Epithelial cell of esophagus (primary cell): ENCODE data around the gene GORASP2.

Experiments used
- DNase-seq: peaks from one replicate; pipeline ENCODE4 v3.0.0; 2010; ENCODE audit warnings: low read depth
- H3K4me3 ChIP-seq: 2 replicates; pipeline ENCODE4 v1.5.1; 2011; ENCODE audit warnings: mild to moderate bottlenecking, low read length, control low read depth
- TF ChIP-seq, protein P1 (sequence below): IDR thresholded peaks from 2 replicates; pipeline ENCODE4 v1.5.1; 2011; ENCODE audit warnings: low read depth, mild to moderate bottlenecking, low read length, control low read depth, inconsistent platforms; ENCODE audit not compliant: insufficient read depth; ENCODE audit errors: missing control alignments

The GORASP2 gene

DNA sequence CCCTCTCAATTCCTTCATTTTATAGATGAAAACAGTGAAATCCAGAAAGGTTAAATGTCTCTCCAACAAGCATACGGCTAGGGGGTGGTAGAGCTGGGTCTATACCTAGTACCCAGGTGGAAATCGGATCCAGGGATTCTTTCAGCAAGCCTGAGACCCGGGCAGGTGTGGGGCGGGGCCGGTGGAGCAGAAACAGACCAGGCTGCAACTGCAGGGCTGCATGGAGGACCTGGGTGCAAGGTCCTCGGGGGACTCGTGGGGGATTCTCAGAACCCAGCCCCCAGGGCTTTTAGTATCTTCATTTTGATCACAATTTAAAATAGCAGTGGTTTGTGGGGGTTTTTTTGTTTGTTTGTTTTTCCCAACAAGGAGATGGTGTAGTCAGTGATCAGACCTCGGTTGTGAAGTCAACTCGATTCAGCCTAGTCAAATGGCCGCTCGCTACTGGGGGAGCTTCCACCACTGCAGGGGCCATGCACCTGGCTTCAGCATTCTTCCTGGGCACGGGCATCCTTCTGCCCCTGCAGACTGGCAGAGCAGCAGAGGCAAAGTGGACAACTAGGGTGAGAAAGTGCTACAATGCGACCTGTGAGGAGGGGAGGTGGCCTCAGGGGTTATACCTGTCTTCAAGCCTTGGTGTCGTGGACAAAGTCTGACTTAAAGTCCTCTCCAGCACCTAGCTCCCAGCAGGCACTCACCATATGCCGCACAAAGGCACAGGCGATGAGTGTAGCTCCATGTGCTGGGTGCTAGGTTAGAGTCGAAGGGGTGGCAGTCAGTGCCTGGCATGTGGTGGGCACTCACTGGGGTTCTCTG is 46.3 kb downstream of the GORASP2 start:
- DNase-seq = no peak
- H3K4me3 ChIP-seq = no peak overlapping the region
- TF ChIP-seq, protein P1, sequence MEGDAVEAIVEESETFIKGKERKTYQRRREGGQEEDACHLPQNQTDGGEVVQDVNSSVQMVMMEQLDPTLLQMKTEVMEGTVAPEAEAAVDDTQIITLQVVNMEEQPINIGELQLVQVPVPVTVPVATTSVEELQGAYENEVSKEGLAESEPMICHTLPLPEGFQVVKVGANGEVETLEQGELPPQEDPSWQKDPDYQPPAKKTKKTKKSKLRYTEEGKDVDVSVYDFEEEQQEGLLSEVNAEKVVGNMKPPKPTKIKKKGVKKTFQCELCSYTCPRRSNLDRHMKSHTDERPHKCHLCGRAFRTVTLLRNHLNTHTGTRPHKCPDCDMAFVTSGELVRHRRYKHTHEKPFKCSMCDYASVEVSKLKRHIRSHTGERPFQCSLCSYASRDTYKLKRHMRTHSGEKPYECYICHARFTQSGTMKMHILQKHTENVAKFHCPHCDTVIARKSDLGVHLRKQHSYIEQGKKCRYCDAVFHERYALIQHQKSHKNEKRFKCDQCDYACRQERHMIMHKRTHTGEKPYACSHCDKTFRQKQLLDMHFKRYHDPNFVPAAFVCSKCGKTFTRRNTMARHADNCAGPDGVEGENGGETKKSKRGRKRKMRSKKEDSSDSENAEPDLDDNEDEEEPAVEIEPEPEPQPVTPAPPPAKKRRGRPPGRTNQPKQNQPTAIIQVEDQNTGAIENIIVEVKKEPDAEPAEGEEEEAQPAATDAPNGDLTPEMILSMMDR = no peak

- no peak for DNase-seq
- no peak overlapping the region for H3K4me3 ChIP-seq
- TF ChIP-seq, protein P1 = no peak
These were observed 46.9 kb downstream of the GORASP2 start for GRCh38 chr2:170975943-170976270.

DNA sequence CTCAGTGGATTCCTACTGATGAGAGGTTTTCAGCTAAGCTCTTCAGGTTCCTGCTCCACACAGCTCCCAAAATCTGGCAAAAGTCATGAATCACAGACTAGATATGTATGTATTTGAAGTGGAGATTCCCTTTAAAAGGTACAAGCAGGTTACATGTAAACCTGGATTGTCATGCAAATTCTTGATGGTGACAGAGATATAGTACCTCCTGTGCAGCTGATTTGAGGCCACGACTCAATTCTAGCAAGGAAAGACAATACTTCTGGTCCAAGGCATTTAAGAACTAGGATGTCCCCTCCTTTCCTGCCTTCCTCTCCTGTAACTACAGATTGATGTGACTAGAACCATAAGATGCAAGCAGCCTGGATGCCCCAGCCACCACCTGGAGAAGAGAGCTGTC is 55.0 kb downstream of the GORASP2 start:
- no peak overlapping the region for H3K4me3 ChIP-seq
- TF ChIP-seq, protein P1 = no peak
- no peak for DNase-seq

DNA sequence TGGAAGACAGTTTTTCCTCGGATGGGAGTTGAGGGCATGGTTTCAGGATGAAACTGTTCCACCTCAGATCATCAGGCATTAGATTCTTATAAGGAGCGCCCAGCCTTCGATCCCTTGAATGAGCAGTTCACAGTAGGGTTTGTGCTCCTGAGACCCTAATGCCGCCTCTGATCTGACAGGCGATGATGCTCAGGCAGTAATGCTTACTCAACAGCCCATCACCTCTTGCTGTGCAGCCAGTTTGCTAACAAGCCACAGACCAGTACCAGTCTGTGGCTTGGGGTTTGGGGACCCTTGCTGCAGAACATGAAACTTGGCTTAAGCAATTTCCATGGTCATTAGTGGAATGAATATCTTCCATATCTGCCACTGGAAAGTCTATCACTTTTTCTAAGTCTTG is 56.4 kb downstream of the GORASP2 start:
- H3K4me3 ChIP-seq = no peak overlapping the region
- no peak for DNase-seq
- TF ChIP-seq, protein P1 = no peak

DNA sequence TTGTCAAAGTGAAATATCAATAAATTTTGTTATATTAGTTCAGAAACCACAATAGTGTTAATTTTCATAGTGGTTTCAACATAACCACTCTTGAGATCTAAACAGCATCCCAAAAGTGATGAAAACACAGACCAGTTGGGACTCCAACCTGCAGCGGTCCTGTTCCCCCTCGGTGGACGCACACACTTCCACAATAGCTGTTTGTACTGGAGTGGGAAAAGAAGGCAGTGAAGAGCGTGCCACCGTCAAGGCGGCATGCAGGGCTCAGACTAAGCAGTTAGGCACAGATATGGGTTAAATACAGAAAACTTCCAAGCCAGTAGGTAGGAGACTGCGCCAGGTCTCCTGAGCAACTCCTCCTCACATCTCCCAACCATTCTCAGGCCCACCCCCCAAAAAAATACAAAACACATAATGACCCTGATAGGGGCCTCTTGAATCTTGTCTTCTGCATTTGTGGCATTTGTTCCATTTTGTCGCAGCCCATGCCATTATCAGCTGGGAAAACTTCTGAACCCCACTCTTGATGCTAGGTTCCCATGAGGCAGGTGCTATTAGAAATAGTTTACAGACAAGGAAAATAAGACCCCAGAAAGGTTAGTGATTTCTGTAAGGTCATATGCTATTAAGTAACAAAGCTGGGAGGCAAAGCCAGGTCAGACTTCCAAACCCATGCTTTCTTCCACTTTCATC is 57.7 kb downstream of the GORASP2 start:
- TF ChIP-seq, protein P1 = no peak
- DNase-seq = no peak
- H3K4me3 ChIP-seq = no peak overlapping the region

DNA sequence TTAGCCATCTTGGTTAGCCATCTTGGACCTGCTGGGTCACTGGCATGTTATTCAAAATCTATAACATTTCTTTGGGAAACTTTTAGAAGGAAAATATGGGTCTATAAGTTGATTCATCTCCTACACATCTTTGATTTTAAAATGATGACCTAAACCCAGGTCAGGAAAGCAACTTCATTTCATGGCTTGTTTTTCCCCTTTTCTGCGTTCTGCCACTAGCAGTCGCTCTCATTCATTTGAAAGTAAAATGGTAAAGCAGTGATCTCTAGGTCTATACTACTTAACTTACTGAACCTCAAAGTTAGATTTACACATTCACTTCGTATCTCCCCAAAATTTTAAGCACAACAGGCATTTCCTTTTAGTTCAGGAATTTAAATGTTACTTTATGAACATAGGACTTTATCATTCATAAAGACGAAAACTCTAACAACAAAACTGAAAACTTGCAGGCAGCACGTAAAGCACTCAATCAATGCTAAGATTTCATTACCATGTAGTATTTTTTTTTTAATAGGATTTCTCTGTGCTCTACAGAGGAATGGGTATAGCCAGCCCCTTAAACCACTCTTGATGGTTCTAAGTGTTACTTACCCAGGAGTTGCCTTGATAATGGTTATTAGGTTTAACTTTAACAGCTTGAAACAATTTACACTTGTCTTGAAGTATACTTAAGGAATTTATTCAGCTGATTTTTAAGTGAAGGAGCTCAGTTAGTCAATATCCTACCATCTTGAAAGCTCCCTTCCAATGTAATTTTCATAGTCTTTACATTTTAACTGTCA is 62.5 kb downstream of the GORASP2 start:
- TF ChIP-seq, protein P1 = peak; percentile 27
- H3K4me3 ChIP-seq = no peak overlapping the region
- DNase-seq = no peak
